Dermis blood vessel endothelial cell (primary cell): Measurements from ENCODE around the gene SNAPIN. TPM values are rescaled to one million over a fixed set of nuclear protein-coding genes. Genes with fewer than 3 reads are reported as not detected.
A peak's percentile ranks its signal among the peaks of the same experiment; 100 is the strongest.

Source experiments
- DNase-seq: peaks from one replicate; pipeline ENCODE4 v3.0.0; 2010
- total RNA-seq: library from RNA; depleted of rRNA; stranded (reverse); fragments of >200 nt; gene quantifications from 2 replicates; pipeline ENCODE4 v1.2.3, GENCODE V29; 2014

The SNAPIN gene
- total RNA-seq, 1 donor from 2014 or later = 60.8 TPM

GRCh38 chr1:153678519-153679336 is 20.2 kb downstream of the SNAPIN start, which contains the start of gene NPR1:
Gene NPR1 (plus strand): TSS chr1:153678688. CDS start chr1:153679109, 421 bp downstream.
- DNase-seq = peak; percentile 50

- peak; percentile 58 for DNase-seq
These were observed 21.0 kb downstream of the SNAPIN start for GRCh38 chr1:153679337-153680119.

- DNase-seq = no peak
These were observed 21.6 kb downstream of the SNAPIN start for GRCh38 chr1:153680120-153680403.

- no peak for DNase-seq
These were observed 24.2 kb downstream of the SNAPIN start for GRCh38 chr1:153682730-153683129.

GRCh38 chr1:153683854-153684253 is 25.4 kb downstream of the SNAPIN start:
- no peak for DNase-seq

- no peak for DNase-seq
These were observed 26.4 kb downstream of the SNAPIN start for GRCh38 chr1:153684892-153685291.

GRCh38 chr1:153685544-153686340 is 27.2 kb downstream of the SNAPIN start:
- DNase-seq = no peak

GRCh38 chr1:153687346-153688125 is 29.0 kb downstream of the SNAPIN start:
- no peak for DNase-seq

- no peak for DNase-seq
These were observed 29.8 kb downstream of the SNAPIN start for GRCh38 chr1:153688276-153688675.

- no peak for DNase-seq
These were observed 30.3 kb downstream of the SNAPIN start for GRCh38 chr1:153688736-153689328.

GRCh38 chr1:153693466-153693865 is 35.0 kb downstream of the SNAPIN start:
- DNase-seq = no peak

GRCh38 chr1:153696741-153697140 is 38.2 kb downstream of the SNAPIN start:
- no peak for DNase-seq

GRCh38 chr1:153697191-153698019 is 38.9 kb downstream of the SNAPIN start:
- peak; percentile 47 for DNase-seq

- DNase-seq = peak; percentile 94
These were observed 39.8 kb downstream of the SNAPIN start for GRCh38 chr1:153698020-153698922.

GRCh38 chr1:153698923-153699714 is 40.6 kb downstream of the SNAPIN start:
- DNase-seq = peak; percentile 19

- DNase-seq = no peak
These were observed 41.3 kb downstream of the SNAPIN start for GRCh38 chr1:153699768-153700167.

- no peak for DNase-seq
These were observed 47.0 kb downstream of the SNAPIN start for GRCh38 chr1:153705484-153705883.

GRCh38 chr1:153711026-153711425 is 52.5 kb downstream of the SNAPIN start:
- no peak for DNase-seq
